DND-41 (cell line): ENCODE measurements around the gene KMT2B.

Source experiments
- ATAC-seq: fragments of 200-7000 bp; cut with Tn5 transposase; 3 replicates; pipeline ENCODE4 v1.9.1; 2021; ENCODE audit warnings: low read depth; ENCODE audit not compliant: insufficient read depth
- DNase-seq: peaks from one replicate; pipeline ENCODE4 v3.0.0-alpha.2; 2020
- H2AFZ ChIP-seq: 2 replicates; pipeline ENCODE4 v1.6.0; 2012; ENCODE audit warnings: low read depth, low read length
- H3K27ac ChIP-seq: 2 replicates; pipeline ENCODE4 v1.5.1; 2012; ENCODE audit warnings: low read length, inconsistent platforms
- H3K27me3 ChIP-seq: fragments of 200-600 bp; sonication (generic); 2 replicates; pipeline ENCODE4 v1.6.0; 2012; ENCODE audit warnings: low read length, mild to moderate bottlenecking, inconsistent platforms; ENCODE audit not compliant: insufficient read depth, poor library complexity
- H3K36me3 ChIP-seq: 2 replicates; pipeline ENCODE4 v1.5.1; 2012; ENCODE audit warnings: low read length, inconsistent platforms; ENCODE audit not compliant: insufficient read depth
- H3K4me1 ChIP-seq: 2 replicates; pipeline ENCODE4 v1.5.1; 2012; ENCODE audit warnings: mild to moderate bottlenecking, low read length; ENCODE audit not compliant: insufficient read depth
- H3K4me2 ChIP-seq: 2 replicates; pipeline ENCODE4 v1.6.0; 2012; ENCODE audit warnings: mild to moderate bottlenecking, moderate library complexity, low read length, inconsistent platforms; ENCODE audit not compliant: insufficient read depth
- H3K4me3 ChIP-seq, 2 experiments: fragments of 200-600 bp in 1 of 2; shearing (Covaris generic) in 1 of 2; 2 replicates each; pipeline ENCODE4 v1.5.1; 2012 to 2016; ENCODE audit warnings: inconsistent platforms in 2 of 2, low read length in 2 of 2, mild to moderate bottlenecking in 2 of 2, low read depth in 1 of 2, moderate library complexity in 1 of 2
- H3K79me2 ChIP-seq: 2 replicates; pipeline ENCODE4 v1.6.0; 2012; ENCODE audit warnings: low read length, inconsistent platforms; ENCODE audit not compliant: insufficient read depth
- H3K9ac ChIP-seq: 2 replicates; pipeline ENCODE4 v1.6.0; 2012; ENCODE audit warnings: low read depth, mild to moderate bottlenecking, inconsistent platforms, low read length, moderate library complexity
- H3K9me3 ChIP-seq: 2 replicates; pipeline ENCODE4 v1.5.1; 2012; ENCODE audit warnings: low read length, moderate library complexity, mild to moderate bottlenecking, inconsistent platforms; ENCODE audit not compliant: insufficient read depth, severe bottlenecking
- H4K20me1 ChIP-seq: 2 replicates; pipeline ENCODE4 v1.6.0; 2012; ENCODE audit warnings: low read length; ENCODE audit not compliant: insufficient read depth
- CTCF ChIP-seq: IDR thresholded peaks from 2 replicates; pipeline ENCODE4 v1.5.1; 2012; ENCODE audit warnings: borderline replicate concordance, low read length, moderate library complexity, mild to moderate bottlenecking; ENCODE audit not compliant: poor library complexity, severe bottlenecking; ENCODE audit errors: extremely low read depth
- EZH2 ChIP-seq: IDR thresholded peaks from 3 replicates; pipeline ENCODE4 v1.6.1; 2012; ENCODE audit warnings: borderline replicate concordance, low read depth, mild to moderate bottlenecking, moderate library complexity, low read length, inconsistent platforms; ENCODE audit not compliant: severe bottlenecking

KMT2B gene

GRCh38 chr19:35757749-35758608 lies 40.2 kb downstream of the KMT2B start, which contains the start of gene PROSER3:
PROSER3 (plus strand) TSS chr19:35758176; CDS start chr19:35758216, 40 bp downstream.
- peak within 1 kb of the TSS; percentile 98 for H2AFZ ChIP-seq
- TF ChIP-seq CTCF (peak; percentile 3), EZH2 (no peak)
- peak within 1 kb of the TSS; percentile 91 to 95 for H3K4me3 ChIP-seq

DNA sequence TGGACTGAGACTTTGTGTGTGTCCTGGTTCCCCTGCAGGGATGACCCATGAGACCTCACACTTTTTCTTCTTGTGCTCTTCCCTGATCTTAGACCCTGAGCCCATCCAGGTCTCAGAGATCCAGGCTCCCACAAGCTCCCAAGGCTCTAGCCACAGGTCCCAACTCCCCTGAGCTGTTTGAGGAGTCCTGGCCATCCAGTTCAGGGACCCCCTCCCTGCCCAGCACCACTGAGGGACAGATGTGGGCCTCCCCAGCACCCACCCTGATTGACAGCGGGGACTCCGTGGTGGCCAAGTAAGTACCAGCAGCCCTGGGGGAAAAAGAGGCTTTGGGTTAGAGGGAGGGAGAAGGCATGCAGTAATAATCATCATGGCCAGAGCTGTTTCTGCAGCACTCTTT lies 41.9 kb downstream of the KMT2B start:
- no peak overlapping the region for H2AFZ ChIP-seq

More at GRCh38 chr19:35757749-35758608, 40.2 kb downstream of the KMT2B start, which contains the start of gene PROSER3:
- no peaks in the 10 kb centered on the region for H3K27me3 ChIP-seq
- H3K79me2 ChIP-seq: peaks cover 30% of the 10 kb centered on the region
- H3K9me3 ChIP-seq: no peaks in the 10 kb centered on the region
- peak within 1 kb of the TSS; percentile 97 for H3K9ac ChIP-seq
- H3K4me1 ChIP-seq: peaks cover 26% of the 10 kb centered on the region
- DNase-seq: peak; percentile 100
- H4K20me1 ChIP-seq: peaks cover 22% of the 10 kb centered on the region
- H3K36me3 ChIP-seq: peaks cover 47% of the 10 kb centered on the region
- H3K4me2 ChIP-seq: peak within 1 kb of the TSS; percentile 78
- peak within 1 kb of the TSS; percentile 99 for H3K27ac ChIP-seq
- ATAC-seq: peak; percentile 97

GRCh38 chr19:35760711-35761349 lies 43.0 kb downstream of the KMT2B start:
- peaks cover 52% of the 10 kb centered on the region for H3K36me3 ChIP-seq

More for the DNA sequence above, 41.9 kb downstream of the KMT2B start:
- no peaks in the 10 kb centered on the region for H3K27me3 ChIP-seq
- ATAC-seq (no peak), DNase-seq (no peak)
- H3K9me3 ChIP-seq: no peaks in the 10 kb centered on the region
- peaks cover 26% of the 10 kb centered on the region for H3K4me1 ChIP-seq
- peak overlapping the region; percentile 78 for H3K4me2 ChIP-seq
- H3K4me3 ChIP-seq: peak overlapping the region in 1 of 2 experiments; percentile 91; a peak in 1 of 4 replicates
- H3K9ac ChIP-seq: peak overlapping the region; percentile 97; the same call in 1 of the 2 replicates
- H4K20me1 ChIP-seq: peaks cover 24% of the 10 kb centered on the region
- H3K27ac ChIP-seq: 0 out of 2 replicates have a peak overlapping the region, but pooled peaks have one; percentile 2
- TF ChIP-seq CTCF: no peak
- TF ChIP-seq EZH2: no peak
- H3K79me2 ChIP-seq: peaks cover 30% of the 10 kb centered on the region
- peaks cover 41% of the 10 kb centered on the region for H3K36me3 ChIP-seq

More at GRCh38 chr19:35760711-35761349, 43.0 kb downstream of the KMT2B start:
- Histone ChIP-seq H3K4me3 (no peak overlapping the region), H3K4me1 (peaks cover 26% of the 10 kb centered on the region), H4K20me1 (peaks cover 29% of the 10 kb centered on the region), H3K27ac (no peak overlapping the region), H3K9ac (no peak overlapping the region), H3K4me2 (no peak overlapping the region), H3K79me2 (peaks cover 30% of the 10 kb centered on the region), H2AFZ (no peak overlapping the region), H3K27me3 (no peaks in the 10 kb centered on the region), H3K9me3 (no peaks in the 10 kb centered on the region)
- TF ChIP-seq EZH2 (no peak), CTCF (no peak)
- DNase-seq: no peak
- no peak for ATAC-seq
